Activated T-cell treated with anti-CD3 and anti-CD28 coated beads, Interleukin-2, amount 50 U/mL, for 24 hours (primary cell): ENCODE results near the gene PPP2R5B.

Source experiments
- DNase-seq: peaks from one replicate; pipeline ENCODE4 v3.0.0-alpha.2; 2020
- H3K27ac Mint-ChIP-seq: 2 replicates; pipeline ENCODE4 v1.8.0; 2020; ENCODE audit warnings: mild to moderate bottlenecking, mixed read lengths
- H3K27me3 Mint-ChIP-seq: 2 replicates; pipeline ENCODE4 v1.8.0; 2020; ENCODE audit warnings: mixed read lengths
- H3K36me3 Mint-ChIP-seq: 2 replicates; pipeline ENCODE4 v1.8.0; 2020; ENCODE audit warnings: low read depth, mixed read lengths
- H3K4me1 Mint-ChIP-seq: 2 replicates; pipeline ENCODE4 v1.8.0; 2020; ENCODE audit warnings: low read depth, mixed read lengths
- H3K4me3 Mint-ChIP-seq: 2 replicates; pipeline ENCODE4 v1.8.0; 2020; ENCODE audit warnings: mild to moderate bottlenecking, moderate library complexity, mixed read lengths
- H3K9me3 Mint-ChIP-seq: 2 replicates; pipeline ENCODE4 v1.8.0; 2020; ENCODE audit warnings: mixed read lengths

The PPP2R5B gene

GRCh38 chr11:64923944-64924909 is at the start of gene PPP2R5B:
Gene PPP2R5B (plus strand): TSS chr11:64924689. CDS start chr11:64925735, 1,046 bp downstream.
- Mint-ChIP-seq H3K4me3 (peak within 1 kb of the TSS; percentile 87), H3K36me3 (peaks cover 2% of the 10 kb centered on the region), H3K27me3 (no peaks in the 10 kb centered on the region), H3K4me1 (peaks cover 17% of the 10 kb centered on the region), H3K27ac (peak within 1 kb of the TSS; percentile 99), H3K9me3 (no peaks in the 10 kb centered on the region)
- DNase-seq = peak; percentile 92

GRCh38 chr11:64875369-64876228 is 48.9 kb upstream of the PPP2R5B start:
- DNase-seq = no peak
- H3K27me3 Mint-ChIP-seq = no peaks in the 10 kb centered on the region
- peaks cover 78% of the 10 kb centered on the region for H3K4me1 Mint-ChIP-seq
- H3K4me3 Mint-ChIP-seq = peak overlapping the region; percentile 98
- H3K9me3 Mint-ChIP-seq = no peaks in the 10 kb centered on the region
- peak overlapping the region; percentile 94 for H3K27ac Mint-ChIP-seq
- peaks cover 81% of the 10 kb centered on the region for H3K36me3 Mint-ChIP-seq

GRCh38 chr11:64876229-64876750 is 48.2 kb upstream of the PPP2R5B start:
- Mint-ChIP-seq H3K9me3 (no peaks in the 10 kb centered on the region), H3K36me3 (peaks cover 75% of the 10 kb centered on the region), H3K27ac (peak overlapping the region; percentile 94), H3K27me3 (no peaks in the 10 kb centered on the region), H3K4me3 (peak overlapping the region; percentile 98), H3K4me1 (peaks cover 78% of the 10 kb centered on the region)
- DNase-seq = peak; percentile 69

GRCh38 chr11:64876835-64877341 is 47.6 kb upstream of the PPP2R5B start:
- Mint-ChIP-seq H3K36me3 (peaks cover 69% of the 10 kb centered on the region), H3K4me1 (peaks cover 77% of the 10 kb centered on the region), H3K27ac (peak overlapping the region; percentile 94), H3K27me3 (no peaks in the 10 kb centered on the region), H3K4me3 (peak overlapping the region; percentile 98), H3K9me3 (no peaks in the 10 kb centered on the region)
- DNase-seq = no peak

- peak overlapping the region; percentile 94 for H3K27ac Mint-ChIP-seq
- H3K9me3 Mint-ChIP-seq = no peaks in the 10 kb centered on the region
- H3K36me3 Mint-ChIP-seq = peaks cover 61% of the 10 kb centered on the region
- peaks cover 74% of the 10 kb centered on the region for H3K4me1 Mint-ChIP-seq
- peak overlapping the region; percentile 98 for H3K4me3 Mint-ChIP-seq
- DNase-seq = peak; percentile 50
- no peaks in the 10 kb centered on the region for H3K27me3 Mint-ChIP-seq
Measured at GRCh38 chr11:64877390-64878222, 46.9 kb upstream of the PPP2R5B start.

GRCh38 chr11:64878223-64878493 is 46.3 kb upstream of the PPP2R5B start:
- no peak for DNase-seq
- peaks cover 56% of the 10 kb centered on the region for H3K36me3 Mint-ChIP-seq
- peak overlapping the region; percentile 94 for H3K27ac Mint-ChIP-seq
- peaks cover 69% of the 10 kb centered on the region for H3K4me1 Mint-ChIP-seq
- H3K9me3 Mint-ChIP-seq = no peaks in the 10 kb centered on the region
- peak overlapping the region; percentile 98 for H3K4me3 Mint-ChIP-seq
- no peaks in the 10 kb centered on the region for H3K27me3 Mint-ChIP-seq

GRCh38 chr11:64878494-64879243 is 45.8 kb upstream of the PPP2R5B start, which contains the start of gene EHD1:
Gene EHD1 (minus strand): TSS chr11:64878621. CDS start chr11:64878464, 157 bp downstream.
- Mint-ChIP-seq H3K27me3 (no peaks in the 10 kb centered on the region), H3K36me3 (peaks cover 51% of the 10 kb centered on the region)

GRCh38 chr11:64879244-64879900 is 45.1 kb upstream of the PPP2R5B start:
- peaks cover 62% of the 10 kb centered on the region for H3K4me1 Mint-ChIP-seq

More at GRCh38 chr11:64878494-64879243, 45.8 kb upstream of the PPP2R5B start, which contains the start of gene EHD1:
- H3K4me3 Mint-ChIP-seq = peak within 1 kb of the TSS; percentile 98
- H3K9me3 Mint-ChIP-seq = no peaks in the 10 kb centered on the region
- peak within 1 kb of the TSS; percentile 97 for H3K27ac Mint-ChIP-seq
- DNase-seq = peak; percentile 100
- peaks cover 65% of the 10 kb centered on the region for H3K4me1 Mint-ChIP-seq

GRCh38 chr11:64880240-64881001 is 44.1 kb upstream of the PPP2R5B start:
- Mint-ChIP-seq H3K27ac (peak overlapping the region; percentile 97), H3K4me3 (peak overlapping the region; percentile 93), H3K4me1 (peaks cover 59% of the 10 kb centered on the region), H3K36me3 (peaks cover 33% of the 10 kb centered on the region), H3K9me3 (no peaks in the 10 kb centered on the region), H3K27me3 (no peaks in the 10 kb centered on the region)
- DNase-seq = no peak

More at GRCh38 chr11:64879244-64879900, 45.1 kb upstream of the PPP2R5B start:
- peak overlapping the region; percentile 97 for H3K27ac Mint-ChIP-seq
- H3K4me3 Mint-ChIP-seq = peak overlapping the region; percentile 93
- H3K9me3 Mint-ChIP-seq = no peaks in the 10 kb centered on the region
- DNase-seq = peak; percentile 51
- peaks cover 44% of the 10 kb centered on the region for H3K36me3 Mint-ChIP-seq
- no peaks in the 10 kb centered on the region for H3K27me3 Mint-ChIP-seq

GRCh38 chr11:64881476-64881875 is 43.0 kb upstream of the PPP2R5B start:
- Mint-ChIP-seq H3K36me3 (peaks cover 23% of the 10 kb centered on the region), H3K27ac (peak overlapping the region; percentile 67), H3K27me3 (no peaks in the 10 kb centered on the region), H3K4me3 (no peak overlapping the region), H3K9me3 (no peaks in the 10 kb centered on the region), H3K4me1 (peaks cover 57% of the 10 kb centered on the region)
- no peak for DNase-seq

GRCh38 chr11:64882243-64882642 is 42.2 kb upstream of the PPP2R5B start:
- no peaks in the 10 kb centered on the region for H3K27me3 Mint-ChIP-seq
- no peak overlapping the region for H3K27ac Mint-ChIP-seq
- H3K36me3 Mint-ChIP-seq = peaks cover 15% of the 10 kb centered on the region
- H3K4me1 Mint-ChIP-seq = peaks cover 51% of the 10 kb centered on the region
- no peaks in the 10 kb centered on the region for H3K9me3 Mint-ChIP-seq
- H3K4me3 Mint-ChIP-seq = no peak overlapping the region
- DNase-seq = no peak

GRCh38 chr11:64883575-64883974 is 40.9 kb upstream of the PPP2R5B start:
- H3K27me3 Mint-ChIP-seq = no peaks in the 10 kb centered on the region
- H3K4me3 Mint-ChIP-seq = no peak overlapping the region
- no peak for DNase-seq
- peaks cover 4% of the 10 kb centered on the region for H3K36me3 Mint-ChIP-seq
- H3K4me1 Mint-ChIP-seq = peaks cover 60% of the 10 kb centered on the region
- no peaks in the 10 kb centered on the region for H3K9me3 Mint-ChIP-seq
- H3K27ac Mint-ChIP-seq = no peak overlapping the region
